ENCODE results near the gene NEDD4. TPM values are rescaled to one million over a fixed set of nuclear protein-coding genes. Genes with fewer than 3 reads are reported as not detected.

The NEDD4 gene
- polyA plus RNA-seq, 3 donors, result 1.2 to 3.8 (median 1.3) TPM

DNA sequence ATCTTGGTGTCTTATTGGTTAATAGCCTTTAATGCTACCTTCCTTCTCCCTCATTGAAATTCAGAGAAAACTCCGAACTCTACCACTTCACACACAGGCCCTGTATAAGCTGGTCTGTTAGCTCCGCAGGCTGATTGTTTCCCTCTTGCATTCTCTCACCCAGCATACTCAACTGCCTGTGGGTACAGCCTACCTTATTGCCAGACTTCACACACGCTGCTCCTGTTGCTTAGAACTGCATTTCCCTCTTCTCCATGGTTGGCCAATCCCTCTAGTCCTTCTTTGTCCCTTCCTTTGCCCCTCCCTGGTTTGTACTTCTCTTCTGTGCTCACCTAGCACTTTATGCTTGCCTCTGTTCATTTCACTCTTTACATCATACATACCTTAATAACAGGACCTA, 157.5 kb downstream of the NEDD4 start:
- Histone ChIP-seq H3K9ac (ENCODE audit: insufficient read depth, low read length, poor library complexity, severe bottlenecking) (no peak overlapping the region), H4K20me1 (ENCODE audit: insufficient read depth, low read length) (no peaks in the 10 kb centered on the region), H3K27me3 (ENCODE audit: control insufficient read depth in 2 of 2, insufficient read depth in 2 of 2, low read length in 2 of 2) (no peaks in the 10 kb centered on the region), H3K36me3 (replicated peaks in 1 of 2; ENCODE audit: control insufficient read depth in 1 of 2, insufficient read depth in 2 of 2, low read length in 2 of 2) (no peaks in the 10 kb centered on the region), H3K4me2 (replicated peaks; ENCODE audit: extremely low read depth, low read length, poor library complexity, severe bottlenecking) (no peak overlapping the region), H3K79me2 (ENCODE audit: insufficient read depth, low read length) (no peaks in the 10 kb centered on the region), H3K4me3 (replicated peaks in 1 of 3; ENCODE audit: low read depth in 2 of 3, low read length in 3 of 3) (no peak overlapping the region), H3K4me1 (ENCODE audit: control insufficient read depth in 1 of 2, insufficient read depth in 2 of 2, low read length in 2 of 2) (no peaks in the 10 kb centered on the region), H2AFZ (ENCODE audit: insufficient read depth, low read depth, low read length, poor library complexity, severe bottlenecking) (no peak overlapping the region), H3K9me3 (replicated peaks in 1 of 2; ENCODE audit: control insufficient read depth in 1 of 2, insufficient read depth in 1 of 2, low read length in 2 of 2) (no peaks in the 10 kb centered on the region), H3K27ac (ENCODE audit: low read depth in 1 of 2, low read length in 2 of 2) (no peak overlapping the region)
- Mint-ChIP-seq H3K27ac (no peak overlapping the region), H3K4me1 (no peaks in the 10 kb centered on the region), H3K36me3 (peaks cover 18 to 21% of the 10 kb centered on the region in 2 donors), H3K9me3 (no peaks in the 10 kb centered on the region), H3K4me3 (no peak overlapping the region), H3K27me3 (ENCODE audit: low read depth in 3 of 3) (peaks cover 0 to 1% (median 0%) of the 10 kb centered on the region in 3 donors)
- DNase-seq, result no peak
- WGBS (ENCODE audit: insufficient coverage), result 98% methylated on average over 3 of the region's 3 CpGs
- intact Hi-C loops (cut with micrococcal nuclease), result no loop called here
- TF ChIP-seq, protein P1, sequence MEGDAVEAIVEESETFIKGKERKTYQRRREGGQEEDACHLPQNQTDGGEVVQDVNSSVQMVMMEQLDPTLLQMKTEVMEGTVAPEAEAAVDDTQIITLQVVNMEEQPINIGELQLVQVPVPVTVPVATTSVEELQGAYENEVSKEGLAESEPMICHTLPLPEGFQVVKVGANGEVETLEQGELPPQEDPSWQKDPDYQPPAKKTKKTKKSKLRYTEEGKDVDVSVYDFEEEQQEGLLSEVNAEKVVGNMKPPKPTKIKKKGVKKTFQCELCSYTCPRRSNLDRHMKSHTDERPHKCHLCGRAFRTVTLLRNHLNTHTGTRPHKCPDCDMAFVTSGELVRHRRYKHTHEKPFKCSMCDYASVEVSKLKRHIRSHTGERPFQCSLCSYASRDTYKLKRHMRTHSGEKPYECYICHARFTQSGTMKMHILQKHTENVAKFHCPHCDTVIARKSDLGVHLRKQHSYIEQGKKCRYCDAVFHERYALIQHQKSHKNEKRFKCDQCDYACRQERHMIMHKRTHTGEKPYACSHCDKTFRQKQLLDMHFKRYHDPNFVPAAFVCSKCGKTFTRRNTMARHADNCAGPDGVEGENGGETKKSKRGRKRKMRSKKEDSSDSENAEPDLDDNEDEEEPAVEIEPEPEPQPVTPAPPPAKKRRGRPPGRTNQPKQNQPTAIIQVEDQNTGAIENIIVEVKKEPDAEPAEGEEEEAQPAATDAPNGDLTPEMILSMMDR (IDR thresholded peaks at IDR 0.05), result no peak

GRCh38 chr15:55834331-55834730, 159.1 kb downstream of the NEDD4 start:
- Mint-ChIP-seq H3K4me1 (peaks cover 9% of the 10 kb centered on the region), H3K9me3 (no peaks in the 10 kb centered on the region), H3K4me3 (no peak overlapping the region), H3K27me3 (ENCODE audit: low read depth in 3 of 3) (peaks cover 0 to 1% (median 0%) of the 10 kb centered on the region in 3 donors), H3K36me3 (peaks cover 12 to 19% of the 10 kb centered on the region in 2 donors), H3K27ac (no peak overlapping the region)
- Histone ChIP-seq H3K4me2 (replicated peaks; ENCODE audit: extremely low read depth, low read length, poor library complexity, severe bottlenecking) (no peak overlapping the region), H3K4me1 (ENCODE audit: control insufficient read depth in 1 of 2, insufficient read depth in 2 of 2, low read length in 2 of 2) (peaks cover 3 to 7% of the 10 kb centered on the region in 2 donors), H2AFZ (ENCODE audit: insufficient read depth, low read depth, low read length, poor library complexity, severe bottlenecking) (no peak overlapping the region), H3K36me3 (replicated peaks in 1 of 2; ENCODE audit: control insufficient read depth in 1 of 2, insufficient read depth in 2 of 2, low read length in 2 of 2) (no peaks in the 10 kb centered on the region), H3K9me3 (replicated peaks in 1 of 2; ENCODE audit: control insufficient read depth in 1 of 2, insufficient read depth in 1 of 2, low read length in 2 of 2) (no peaks in the 10 kb centered on the region), H4K20me1 (ENCODE audit: insufficient read depth, low read length) (no peaks in the 10 kb centered on the region), H3K9ac (ENCODE audit: insufficient read depth, low read length, poor library complexity, severe bottlenecking) (no peak overlapping the region), H3K27ac (ENCODE audit: low read depth in 1 of 2, low read length in 2 of 2) (no peak overlapping the region), H3K27me3 (ENCODE audit: control insufficient read depth in 2 of 2, insufficient read depth in 2 of 2, low read length in 2 of 2) (no peaks in the 10 kb centered on the region), H3K4me3 (replicated peaks in 1 of 3; ENCODE audit: low read depth in 2 of 3, low read length in 3 of 3) (no peak overlapping the region), H3K79me2 (ENCODE audit: insufficient read depth, low read length) (no peaks in the 10 kb centered on the region)
- WGBS (ENCODE audit: insufficient coverage), result 80% methylated on average over 1 of the region's 3 CpGs
- TF ChIP-seq, protein P1 (IDR thresholded peaks at IDR 0.05), result no peak
- intact Hi-C loops (cut with micrococcal nuclease), result no loop called here
- no peak for DNase-seq
